8988T (cell line): ENCODE measurements around the gene PMM1.
"Not testable (repeated sequence)": the region's sequence is repeated elsewhere in the genome, so short reads cannot be mapped to it uniquely, and the experiment has no call there.

ENCODE experiments used
- DNase-seq: peaks from one replicate; pipeline ENCODE4 v3.0.0; 2011

Gene PMM1

DNA sequence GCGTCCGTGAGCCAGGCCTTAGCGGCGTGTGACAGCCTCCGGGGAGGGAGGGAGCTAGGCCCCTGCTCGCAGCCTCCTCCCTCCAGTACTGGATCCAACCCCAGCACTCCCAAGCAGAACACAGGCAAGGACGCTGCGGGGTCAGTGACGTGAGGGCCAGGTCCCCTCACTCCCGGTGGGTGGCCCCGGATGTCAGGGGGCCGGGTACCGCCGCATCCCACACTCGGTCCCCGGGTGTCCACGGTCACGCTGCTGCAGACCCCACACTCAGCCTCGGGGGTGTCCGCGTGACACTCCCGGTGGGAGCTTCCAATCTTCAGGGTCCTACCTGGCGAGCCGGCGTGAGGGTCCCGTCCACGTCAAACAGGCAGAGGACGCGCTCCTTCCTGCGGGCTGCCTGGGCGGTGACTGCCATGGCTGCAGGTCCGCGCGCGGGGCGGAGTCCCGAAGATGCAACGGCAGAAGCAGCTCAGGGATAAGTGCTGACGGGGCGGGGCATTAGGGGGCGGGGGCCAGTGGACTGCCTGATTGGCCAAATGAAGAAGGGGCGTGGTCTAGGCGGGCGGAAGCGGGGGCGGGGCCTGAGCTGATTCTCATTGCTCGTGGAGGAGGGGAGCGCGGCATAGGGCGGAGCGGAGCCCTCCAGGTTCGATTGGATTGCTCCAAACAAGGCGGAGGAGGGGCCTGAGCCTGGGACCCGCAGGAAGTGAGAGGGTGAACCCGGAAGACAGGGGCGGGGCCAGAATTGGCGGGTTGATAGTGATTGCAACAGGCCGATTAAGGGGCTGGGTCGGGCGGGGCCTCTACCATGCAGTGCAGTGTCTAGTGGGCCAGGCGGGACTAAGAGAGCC lies at the start of gene PMM1:
Gene PMM1 (minus strand): TSS at position 450 of the 851 bp plus-strand sequence. CDS start 35 bp downstream, at position 415.
- peak; percentile 96 for DNase-seq

DNA sequence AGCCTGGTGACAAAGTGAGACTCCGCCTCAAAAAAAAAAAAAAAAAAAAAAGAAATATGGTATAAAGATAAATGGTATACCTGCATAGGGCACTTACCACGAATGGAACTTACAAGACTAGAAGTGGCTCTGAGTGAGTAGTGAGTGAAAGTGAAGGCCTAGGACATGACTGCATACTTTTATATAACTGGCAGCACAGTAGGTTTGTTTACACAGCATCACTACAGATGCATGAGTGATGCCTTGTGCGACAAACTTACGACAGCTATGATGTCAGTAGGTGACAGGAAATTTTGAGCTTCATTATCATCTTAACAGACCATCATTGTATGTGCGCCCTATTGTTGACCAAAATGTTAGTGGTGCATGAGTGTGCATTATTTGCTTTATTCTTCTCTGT lies 49.1 kb upstream of the PMM1 start:
- no peak for DNase-seq

GRCh38 chr22:41638124-41638523 lies 48.5 kb upstream of the PMM1 start:
- no peak for DNase-seq

- DNase-seq: not testable (repeated sequence)
These were observed 48.0 kb upstream of the PMM1 start for GRCh38 chr22:41637623-41638022.

- no peak for DNase-seq
These were observed 46.8 kb upstream of the PMM1 start for GRCh38 chr22:41636467-41636866.

DNA sequence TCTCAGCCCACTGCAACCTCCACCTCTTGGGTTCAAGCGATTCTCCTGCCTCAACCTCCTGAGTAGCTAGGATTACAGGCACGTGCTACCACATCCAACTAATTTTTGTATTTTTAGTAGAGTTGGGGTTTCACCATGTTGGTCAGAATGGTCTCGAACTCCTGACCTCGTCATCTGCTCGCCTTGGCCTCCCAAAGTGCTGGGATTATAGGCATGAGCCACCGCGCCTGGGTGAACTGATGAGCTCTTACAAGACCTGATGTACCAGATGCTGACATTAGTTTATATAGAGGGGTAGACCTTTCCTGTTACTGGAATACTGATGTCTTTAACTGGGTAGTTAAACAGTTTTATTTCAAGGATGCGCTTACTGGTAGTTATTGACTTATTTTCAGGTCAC lies 45.0 kb upstream of the PMM1 start:
- DNase-seq: not testable (repeated sequence)

DNA sequence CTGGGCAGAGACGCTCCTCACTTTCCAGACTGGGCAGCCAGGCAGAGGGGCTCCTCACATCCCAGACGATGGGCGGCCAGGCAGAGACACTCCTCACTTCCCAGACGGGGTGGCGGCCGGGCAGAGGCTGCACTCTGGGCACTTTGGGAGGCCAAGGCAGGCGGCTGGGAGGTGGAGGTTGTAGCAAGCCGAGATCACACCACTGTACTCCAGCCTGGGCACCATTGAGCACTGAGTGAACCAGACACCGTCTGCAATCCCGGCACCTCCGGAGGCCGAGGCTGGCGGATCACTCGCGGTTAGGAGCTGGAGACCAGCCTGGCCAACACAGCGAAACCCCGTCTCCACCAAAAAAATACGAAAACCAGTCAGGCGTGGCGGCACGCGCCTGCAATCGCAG lies 42.0 kb upstream of the PMM1 start:
- DNase-seq: not testable (repeated sequence)

- DNase-seq: not testable (repeated sequence)
These were observed 41.5 kb upstream of the PMM1 start for GRCh38 chr22:41631115-41631514.

DNA sequence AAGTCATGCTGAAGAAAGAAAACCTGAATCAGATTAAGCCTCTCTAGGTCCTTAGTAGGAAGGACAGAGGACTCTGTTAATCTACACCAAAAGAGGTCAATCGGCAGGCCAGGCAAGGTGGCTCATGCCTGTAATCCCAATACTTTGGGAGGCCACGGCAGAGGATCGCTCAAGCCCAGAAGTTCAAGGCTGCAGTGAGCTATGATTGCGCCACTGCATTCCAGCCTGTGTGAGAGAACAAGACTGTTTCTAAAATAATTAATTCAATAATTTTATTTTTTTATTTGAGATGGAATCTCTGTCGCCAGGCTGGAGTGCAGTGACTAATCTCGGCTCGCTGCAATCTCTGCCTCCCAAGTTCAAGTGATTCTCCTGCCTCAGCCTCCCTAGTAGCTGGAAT lies 35.9 kb upstream of the PMM1 start:
- no peak for DNase-seq

GRCh38 chr22:41621911-41622179 lies 32.2 kb upstream of the PMM1 start:
- no peak for DNase-seq

DNA sequence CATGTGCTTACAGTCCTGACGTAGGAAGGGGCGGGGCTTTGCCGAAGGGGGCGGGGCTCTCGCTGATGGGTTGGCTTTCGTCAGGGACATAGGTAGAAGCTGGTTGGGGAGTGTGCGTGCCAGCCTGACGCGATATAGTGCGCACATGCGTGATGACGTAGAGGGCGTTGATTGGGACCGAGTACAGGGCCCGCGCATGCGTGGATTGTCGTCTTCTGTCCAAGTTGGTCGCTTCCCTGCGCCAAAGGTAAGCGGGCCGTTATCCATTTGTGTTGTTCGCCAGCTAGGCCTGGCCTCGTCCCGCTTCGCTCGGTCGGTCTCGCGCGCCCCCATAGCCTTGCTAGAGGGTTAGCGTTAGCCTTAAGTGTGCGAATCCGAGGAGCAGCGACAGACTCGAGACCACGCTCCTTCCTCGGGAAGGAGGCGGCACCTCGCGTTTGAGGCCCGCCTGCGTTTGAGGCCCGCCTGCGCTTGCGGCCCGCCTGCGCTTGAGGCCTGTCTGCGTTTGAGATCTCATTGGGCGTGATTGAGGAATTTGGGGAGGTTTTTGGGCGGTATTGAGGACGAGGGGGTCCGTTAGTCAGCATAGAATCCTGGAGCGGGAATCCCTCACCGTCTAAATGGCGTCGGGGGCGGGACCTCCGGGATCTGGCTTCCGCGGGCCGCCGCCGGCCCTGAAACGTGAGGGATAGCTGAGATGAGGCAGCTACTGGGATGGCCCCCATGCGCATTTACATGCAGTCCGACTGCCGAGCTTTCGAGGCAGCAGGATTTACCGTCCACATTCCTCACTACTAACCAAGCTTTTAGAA lies 31.7 kb upstream of the PMM1 start, which contains the start of gene XRCC6:
Gene XRCC6 (plus strand): TSS at position 197 of the 812 bp plus-strand sequence. CDS start 710 bp downstream, outside the sequence.
- DNase-seq: peak; percentile 85

- DNase-seq: no peak
These were observed 31.0 kb upstream of the PMM1 start, which contains the start of gene DESI1 for GRCh38 chr22:41620589-41621098. DESI1 (minus strand) TSS chr22:41621043; CDS start chr22:41620839, 204 bp downstream.

DNA sequence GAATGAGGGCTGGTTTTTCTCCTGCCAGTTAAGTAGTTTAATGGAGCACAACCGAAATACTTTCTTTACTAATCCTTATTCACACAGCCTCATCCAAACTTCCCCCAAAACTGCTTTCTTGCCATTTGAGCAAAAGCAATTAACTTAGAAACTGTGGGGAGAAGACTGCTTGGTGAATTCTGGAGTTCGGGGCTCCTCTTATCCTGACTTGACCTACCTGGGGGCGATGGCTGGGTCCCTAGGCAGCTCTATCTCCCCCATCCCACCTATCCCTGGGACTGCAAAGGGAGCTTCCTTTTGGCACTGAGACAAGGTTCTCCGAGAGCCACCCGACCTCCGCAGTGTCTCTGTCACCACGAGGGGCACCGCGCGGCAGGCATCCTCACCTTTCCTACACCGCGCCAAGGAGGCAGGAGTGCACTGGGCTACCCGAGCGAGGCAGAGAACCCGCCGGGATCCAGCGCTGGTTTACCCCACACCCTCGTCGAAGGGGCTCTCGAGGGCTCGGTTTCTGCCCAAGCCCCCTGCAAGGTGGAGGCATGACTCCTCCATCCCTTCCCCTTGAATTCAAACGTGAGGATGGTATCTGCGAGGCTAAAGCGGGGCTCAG lies 30.4 kb upstream of the PMM1 start:
- no peak for DNase-seq

GRCh38 chr22:41613456-41613855 lies 23.8 kb upstream of the PMM1 start:
- no peak for DNase-seq

DNA sequence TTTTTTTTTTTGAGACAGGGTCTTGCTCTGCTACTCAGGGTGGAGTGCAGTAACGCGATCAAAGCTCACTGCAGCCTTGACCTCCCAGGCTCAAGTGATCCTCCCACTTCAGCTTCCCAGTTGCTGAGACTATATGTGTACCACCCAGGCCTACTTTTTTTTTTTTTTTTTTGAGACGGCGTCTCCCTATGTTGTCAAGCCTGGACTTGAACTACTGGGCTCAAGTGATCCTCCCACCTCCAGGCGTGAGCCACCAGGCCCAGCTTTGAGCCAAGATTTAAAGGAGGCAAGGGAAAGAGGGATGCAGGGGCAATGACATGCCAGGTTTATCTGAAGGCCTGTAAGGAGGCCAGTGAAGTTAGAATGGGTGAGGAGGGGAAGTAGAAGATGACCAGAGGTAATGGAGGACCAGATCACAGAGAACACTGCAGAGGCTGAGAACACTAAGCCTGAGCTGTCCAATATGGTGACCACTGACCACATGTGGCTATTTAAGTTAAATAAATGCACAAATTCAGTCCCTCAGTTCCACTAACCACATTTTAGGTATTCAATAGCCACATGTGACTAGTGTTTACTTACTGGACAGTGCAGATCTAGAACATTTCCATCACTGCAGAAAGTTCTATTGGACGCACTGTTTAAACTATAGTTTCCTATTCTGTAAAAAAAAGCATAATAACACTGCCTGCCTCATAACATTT lies 23.1 kb upstream of the PMM1 start:
- DNase-seq: no peak

DNA sequence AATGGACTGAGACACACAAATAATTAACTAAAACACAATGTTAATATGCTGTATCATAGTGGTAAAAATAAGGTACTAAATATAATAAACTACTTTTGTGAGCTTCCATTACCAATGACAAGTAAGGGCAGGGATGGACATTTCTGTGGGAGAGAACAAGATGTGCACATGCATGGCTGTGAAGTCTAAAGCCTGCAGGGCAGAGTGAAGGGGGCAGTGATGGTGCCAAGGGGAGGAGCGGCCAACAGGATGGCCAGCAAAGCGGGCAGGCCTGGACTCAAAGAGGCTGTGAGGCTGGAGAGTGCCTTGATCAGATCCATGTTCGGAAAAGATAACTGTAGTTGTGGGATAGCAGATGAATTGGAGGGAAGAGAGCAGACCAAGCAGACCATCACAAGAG lies 18.7 kb upstream of the PMM1 start:
- DNase-seq: no peak

- DNase-seq: no peak
These were observed 14.3 kb upstream of the PMM1 start for GRCh38 chr22:41603873-41604332.

DNA sequence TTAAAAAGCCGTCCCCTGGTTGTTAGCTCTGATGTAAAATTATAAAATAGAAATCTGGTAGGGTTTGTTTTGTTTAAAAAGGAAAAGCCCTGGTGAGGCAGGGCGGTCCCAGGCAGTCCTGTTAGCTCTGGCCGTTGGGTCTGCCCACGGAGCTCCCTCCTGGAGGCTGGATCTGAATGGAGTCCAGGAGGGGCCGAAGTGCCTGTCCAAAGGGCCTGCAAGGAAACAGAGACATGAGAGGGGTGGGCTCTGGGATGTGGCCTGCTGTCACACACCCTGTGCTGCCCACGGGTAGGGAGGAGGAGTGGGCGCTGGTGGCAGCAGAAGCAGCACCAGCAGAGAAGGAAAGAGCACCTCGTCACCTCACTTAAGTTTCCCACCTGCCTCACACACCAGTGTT lies 11.3 kb upstream of the PMM1 start:
- DNase-seq: no peak

DNA sequence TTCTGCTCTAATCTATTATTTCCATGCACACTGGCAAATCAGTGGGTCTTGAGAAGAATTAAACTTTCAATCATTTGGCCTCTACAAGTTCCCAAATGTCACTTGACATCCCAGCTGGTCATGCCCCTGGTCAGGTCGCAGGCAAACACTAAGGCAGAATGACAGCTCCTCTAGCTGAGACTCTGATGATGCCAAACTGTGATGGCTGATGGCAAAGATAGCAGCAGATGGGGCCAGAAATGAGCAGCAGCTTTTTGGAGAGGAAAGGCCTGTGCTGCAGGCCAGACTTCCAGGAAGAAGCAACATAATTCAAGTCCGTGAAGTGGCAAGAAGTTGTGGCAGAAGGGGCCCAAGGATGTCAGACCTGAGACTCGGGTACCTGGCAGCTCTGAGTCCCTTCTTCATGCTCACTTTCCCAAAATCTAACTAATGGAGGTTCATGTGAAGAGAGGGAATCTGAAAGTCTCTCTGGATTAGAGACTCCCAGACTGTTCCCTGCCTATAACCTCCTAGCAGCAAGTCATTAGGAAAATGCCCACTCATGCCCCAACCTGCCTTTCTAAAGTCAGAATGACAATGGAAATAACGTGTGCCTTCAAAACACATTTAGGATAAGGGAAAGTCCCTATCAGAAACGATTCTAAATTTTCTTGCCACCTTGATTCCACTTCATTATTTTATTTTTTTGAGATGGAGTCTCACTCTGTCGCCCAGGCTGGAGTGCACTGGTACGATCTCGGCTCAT lies 9.4 kb upstream of the PMM1 start:
- no peak for DNase-seq

DNA sequence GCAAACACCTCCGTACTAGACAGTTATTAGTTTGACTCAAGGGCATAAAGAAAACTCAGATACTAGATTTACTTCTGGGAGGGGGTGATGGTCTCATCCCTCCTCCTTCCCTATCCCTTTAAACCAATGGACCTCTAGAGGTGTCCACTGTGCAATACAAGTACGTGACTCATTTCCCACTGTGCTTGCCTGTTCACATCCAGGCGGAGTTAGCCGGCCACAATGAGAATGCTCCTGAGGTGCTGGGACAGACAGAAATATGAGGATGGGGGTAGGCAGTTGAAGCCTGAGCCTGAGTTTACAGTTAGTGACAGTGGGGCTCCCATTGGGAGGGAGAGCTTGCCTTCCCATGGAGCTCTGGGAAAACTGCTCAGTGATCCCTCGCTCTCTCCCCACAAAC lies 8.4 kb upstream of the PMM1 start:
- DNase-seq: no peak

DNA sequence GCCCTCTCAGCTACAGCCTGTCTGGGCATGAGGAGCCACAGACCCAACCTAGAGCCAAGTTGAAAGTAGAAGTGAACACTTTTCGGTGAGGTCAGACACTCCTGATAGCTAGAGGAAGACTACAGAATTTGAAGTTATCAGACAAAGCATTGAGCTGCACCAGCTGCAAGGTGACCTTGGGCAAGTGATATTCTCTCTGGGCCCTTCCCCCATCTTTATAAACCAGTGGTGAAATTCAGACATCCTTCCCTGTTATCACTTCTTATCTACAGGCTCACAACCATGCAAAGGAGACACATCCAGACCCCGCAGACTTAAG lies 8.0 kb upstream of the PMM1 start:
- DNase-seq: no peak
